HG03108 (cell line): ENCODE results near the gene MPHOSPH9.

ENCODE experiments used
- ATAC-seq: cut with Tn5 transposase; IDR thresholded peaks from one replicate; pipeline ENCODE4 v1.9.1; 2021; ENCODE audit warnings: moderate library complexity; ENCODE audit not compliant: unreplicated experiment

Gene MPHOSPH9

GRCh38 chr12:123232807-123233504 is at the start of gene MPHOSPH9, which contains the start of gene MTRFR:
Gene MPHOSPH9 (minus strand): TSS chr12:123233141. CDS start chr12:123230364, 2,777 bp downstream.
Gene MTRFR (plus strand): TSS chr12:123233436. CDS start chr12:123253675, 20,239 bp downstream.
- peak; percentile 85 for ATAC-seq

GRCh38 chr12:123282111-123282510 is 49.2 kb upstream of the MPHOSPH9 start:
- ATAC-seq = no peak

GRCh38 chr12:123280971-123281370 is 48.0 kb upstream of the MPHOSPH9 start:
- ATAC-seq = no peak

- ATAC-seq = peak; percentile 92
These were observed 45.2 kb upstream of the MPHOSPH9 start for GRCh38 chr12:123278101-123278627.

GRCh38 chr12:123273166-123273565 is 40.2 kb upstream of the MPHOSPH9 start:
- ATAC-seq = no peak

- peak; percentile 49 for ATAC-seq
These were observed 38.2 kb upstream of the MPHOSPH9 start for GRCh38 chr12:123271001-123271668.

GRCh38 chr12:123270214-123271000 is 37.5 kb upstream of the MPHOSPH9 start:
- no peak for ATAC-seq

- no peak for ATAC-seq
These were observed 36.9 kb upstream of the MPHOSPH9 start for GRCh38 chr12:123269896-123270213.

- ATAC-seq = no peak
These were observed 36.5 kb upstream of the MPHOSPH9 start for GRCh38 chr12:123269395-123269892.

GRCh38 chr12:123268850-123269249 is 35.9 kb upstream of the MPHOSPH9 start:
- ATAC-seq = no peak

- no peak for ATAC-seq
These were observed 35.3 kb upstream of the MPHOSPH9 start for GRCh38 chr12:123267991-123268843.

- no peak for ATAC-seq
These were observed 34.5 kb upstream of the MPHOSPH9 start for GRCh38 chr12:123267335-123267920.

GRCh38 chr12:123266679-123267277 is 33.8 kb upstream of the MPHOSPH9 start:
- ATAC-seq = no peak

GRCh38 chr12:123265851-123266678 is 33.1 kb upstream of the MPHOSPH9 start:
- no peak for ATAC-seq

- no peak for ATAC-seq
These were observed 31.7 kb upstream of the MPHOSPH9 start for GRCh38 chr12:123264642-123265041.

- ATAC-seq = no peak
These were observed 30.4 kb upstream of the MPHOSPH9 start for GRCh38 chr12:123263196-123263817.

- ATAC-seq = no peak
These were observed 28.3 kb upstream of the MPHOSPH9 start for GRCh38 chr12:123261196-123261595.

- ATAC-seq = no peak
These were observed 27.1 kb upstream of the MPHOSPH9 start for GRCh38 chr12:123260081-123260480.
